ENCODE measurements around the gene FAM9C. TPM values are rescaled to one million over a fixed set of nuclear protein-coding genes. Genes with fewer than 3 reads are reported as not detected.

Gene FAM9C
- total RNA-seq, 1 donor from 2014 or later = under 0.01 TPM

DNA sequence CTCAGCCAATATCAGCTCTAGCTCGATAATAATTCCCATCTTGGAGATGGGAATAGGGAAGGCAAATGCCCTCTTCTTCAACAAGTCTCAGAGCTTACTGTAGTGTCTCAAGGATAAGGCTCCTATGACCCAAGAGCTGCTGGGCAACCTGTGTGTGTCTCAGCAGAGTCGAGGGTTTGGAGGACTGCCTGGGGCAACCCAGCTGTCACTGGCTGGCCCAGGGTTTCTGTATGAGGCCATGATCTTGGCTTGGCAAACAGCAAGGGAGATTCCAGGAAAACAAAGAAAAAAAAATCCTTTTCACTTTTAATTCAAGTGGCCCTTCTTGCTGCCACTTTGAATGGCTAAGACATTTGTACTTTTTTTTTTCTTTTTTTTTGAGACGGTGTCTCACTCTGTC is 35.1 kb downstream of the FAM9C start:
- Histone ChIP-seq H3K4me1 (ENCODE audit: control insufficient read depth in 3 of 3, insufficient read depth in 3 of 3, low read length in 3 of 3) (no peaks in the 10 kb centered on the region), H3K9ac (ENCODE audit: low read depth in 1 of 3, low read length in 3 of 3) (no peak overlapping the region), H3K27me3 (ENCODE audit: control insufficient read depth in 3 of 3, insufficient read depth in 3 of 3, low read length in 3 of 3) (no peaks in the 10 kb centered on the region), H3K9me3 (ENCODE audit: control insufficient read depth in 3 of 3, low read length in 3 of 3) (no peaks in the 10 kb centered on the region), H3K4me3 (ENCODE audit: low read length in 3 of 3) (no peak overlapping the region), H3K36me3 (ENCODE audit: control insufficient read depth in 3 of 3, insufficient read depth in 3 of 3, low read length in 3 of 3) (no peaks in the 10 kb centered on the region), H3K27ac (ENCODE audit: low read depth, low read length) (no peak overlapping the region)

- Histone ChIP-seq H3K9me3 (ENCODE audit: control insufficient read depth in 3 of 3, low read length in 3 of 3) (no peaks in the 10 kb centered on the region), H3K36me3 (ENCODE audit: control insufficient read depth in 3 of 3, insufficient read depth in 3 of 3, low read length in 3 of 3) (no peaks in the 10 kb centered on the region), H3K9ac (ENCODE audit: low read depth in 1 of 3, low read length in 3 of 3) (no peak overlapping the region), H3K4me3 (ENCODE audit: low read length in 3 of 3) (no peak overlapping the region), H3K4me1 (ENCODE audit: control insufficient read depth in 3 of 3, insufficient read depth in 3 of 3, low read length in 3 of 3) (no peaks in the 10 kb centered on the region), H3K27me3 (ENCODE audit: control insufficient read depth in 3 of 3, insufficient read depth in 3 of 3, low read length in 3 of 3) (no peaks in the 10 kb centered on the region), H3K27ac (ENCODE audit: low read depth, low read length) (no peak overlapping the region)
These were observed 35.6 kb downstream of the FAM9C start for GRCh38 chrX:13008851-13009250.

DNA sequence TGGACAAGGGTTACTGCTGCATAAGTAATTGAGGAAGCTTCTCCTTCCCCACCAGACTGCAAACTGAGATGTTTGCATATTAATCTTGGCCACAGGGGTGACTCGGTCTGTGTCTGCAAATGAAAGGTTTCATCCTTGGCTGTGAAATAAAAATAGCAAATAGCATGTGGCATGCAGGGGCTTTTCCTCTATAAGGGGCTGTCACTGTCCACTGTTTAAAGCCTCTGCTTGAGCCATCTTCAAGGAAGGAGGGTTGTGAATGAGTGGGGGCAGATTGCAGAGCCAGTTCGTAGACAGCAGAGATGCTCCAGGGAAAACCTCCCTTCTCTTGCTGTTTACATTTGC is 36.3 kb downstream of the FAM9C start:
- Histone ChIP-seq H3K9ac (ENCODE audit: low read depth in 1 of 3, low read length in 3 of 3) (no peak overlapping the region), H3K9me3 (ENCODE audit: control insufficient read depth in 3 of 3, low read length in 3 of 3) (no peaks in the 10 kb centered on the region), H3K36me3 (ENCODE audit: control insufficient read depth in 3 of 3, insufficient read depth in 3 of 3, low read length in 3 of 3) (no peaks in the 10 kb centered on the region), H3K27me3 (ENCODE audit: control insufficient read depth in 3 of 3, insufficient read depth in 3 of 3, low read length in 3 of 3) (no peaks in the 10 kb centered on the region), H3K4me3 (ENCODE audit: low read length in 3 of 3) (no peak overlapping the region), H3K4me1 (ENCODE audit: control insufficient read depth in 3 of 3, insufficient read depth in 3 of 3, low read length in 3 of 3) (no peaks in the 10 kb centered on the region), H3K27ac (ENCODE audit: low read depth, low read length) (no peak overlapping the region)

DNA sequence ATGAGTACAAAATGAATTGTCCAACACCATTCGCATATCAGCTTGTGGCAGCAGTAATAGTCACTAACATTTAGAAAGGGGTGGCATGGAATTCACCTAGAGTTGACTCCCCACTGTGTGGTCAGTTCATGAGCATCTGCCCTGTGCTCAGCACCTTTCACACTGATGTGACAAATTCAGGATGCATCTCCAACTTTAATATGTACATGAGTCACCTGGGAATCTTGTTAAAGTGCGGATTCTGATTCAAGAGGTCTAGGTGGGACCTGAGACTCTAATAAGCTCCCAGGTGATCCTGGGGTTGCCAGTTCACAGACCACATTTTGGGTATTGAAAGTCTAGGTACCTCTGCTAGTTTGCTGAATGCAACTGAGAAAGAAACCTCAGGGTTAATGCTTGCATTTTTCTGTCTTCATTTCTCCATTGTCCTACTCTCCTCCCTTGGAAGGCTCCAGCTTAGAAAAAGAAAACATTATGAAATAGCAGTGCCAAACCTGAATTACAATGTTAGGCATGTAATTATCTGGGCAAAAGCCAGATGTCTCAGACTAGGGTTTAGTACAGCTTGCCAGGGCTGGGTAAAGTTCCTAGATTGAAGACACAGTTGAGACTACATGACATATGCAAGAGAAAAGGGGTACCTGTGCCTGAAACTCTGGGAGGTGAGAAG is 36.8 kb downstream of the FAM9C start:
- H3K4me1 ChIP-seq (ENCODE audit: control insufficient read depth in 3 of 3, insufficient read depth in 3 of 3, low read length in 3 of 3) = no peaks in the 10 kb centered on the region
- no peak overlapping the region for H3K27ac ChIP-seq (ENCODE audit: low read depth, low read length)
- H3K27me3 ChIP-seq (ENCODE audit: control insufficient read depth in 3 of 3, insufficient read depth in 3 of 3, low read length in 3 of 3) = no peaks in the 10 kb centered on the region
- H3K9ac ChIP-seq (ENCODE audit: low read depth in 1 of 3, low read length in 3 of 3) = no peak overlapping the region
- no peak overlapping the region for H3K4me3 ChIP-seq (ENCODE audit: low read length in 3 of 3)
- no peaks in the 10 kb centered on the region for H3K9me3 ChIP-seq (ENCODE audit: control insufficient read depth in 3 of 3, low read length in 3 of 3)
- no peaks in the 10 kb centered on the region for H3K36me3 ChIP-seq (ENCODE audit: control insufficient read depth in 3 of 3, insufficient read depth in 3 of 3, low read length in 3 of 3)

DNA sequence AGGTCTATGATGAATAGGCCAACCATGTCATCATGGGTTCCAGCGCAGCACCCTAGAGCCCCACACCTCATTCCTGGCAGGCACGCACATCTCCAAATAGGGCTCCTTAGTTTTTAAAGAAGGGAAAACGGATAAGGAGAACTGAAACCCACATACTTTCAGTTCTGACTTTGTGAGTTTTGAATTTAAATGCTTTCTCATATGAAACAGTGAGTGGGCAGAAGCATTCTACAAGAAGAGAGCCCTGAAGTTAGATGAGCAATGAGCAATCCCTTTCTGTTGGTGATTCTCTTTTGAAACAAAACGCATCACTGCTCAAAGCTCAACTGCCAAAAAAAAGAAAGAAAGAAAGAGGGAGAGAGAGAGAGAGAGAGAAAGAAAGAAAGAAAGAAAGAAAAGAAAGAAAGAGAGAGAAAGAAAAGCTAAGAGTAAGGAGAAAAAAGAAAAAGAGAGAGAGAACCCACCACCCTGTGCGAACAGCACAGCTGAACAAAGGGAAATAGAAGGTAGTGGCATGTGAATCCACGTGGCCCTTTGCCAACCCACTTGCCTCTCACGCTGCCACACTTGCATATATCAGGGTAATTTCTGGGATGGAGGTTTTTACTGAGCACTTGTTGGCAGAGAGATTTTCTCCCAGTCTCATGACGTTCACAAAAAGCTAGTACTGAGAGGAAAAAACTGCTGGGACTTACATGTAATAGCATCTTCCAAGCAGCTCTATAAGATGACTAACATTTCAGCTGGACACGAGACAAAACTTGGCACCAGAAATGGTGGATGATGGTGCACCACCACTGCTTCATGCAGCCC is 38.6 kb downstream of the FAM9C start:
- Histone ChIP-seq H3K4me3 (ENCODE audit: low read length in 3 of 3) (no peak overlapping the region), H3K9me3 (ENCODE audit: control insufficient read depth in 3 of 3, low read length in 3 of 3) (no peaks in the 10 kb centered on the region), H3K36me3 (ENCODE audit: control insufficient read depth in 3 of 3, insufficient read depth in 3 of 3, low read length in 3 of 3) (no peaks in the 10 kb centered on the region), H3K4me1 (ENCODE audit: control insufficient read depth in 3 of 3, insufficient read depth in 3 of 3, low read length in 3 of 3) (no peaks in the 10 kb centered on the region), H3K9ac (ENCODE audit: low read depth in 1 of 3, low read length in 3 of 3) (no peak overlapping the region), H3K27ac (ENCODE audit: low read depth, low read length) (no peak overlapping the region), H3K27me3 (ENCODE audit: control insufficient read depth in 3 of 3, insufficient read depth in 3 of 3, low read length in 3 of 3) (no peaks in the 10 kb centered on the region)

DNA sequence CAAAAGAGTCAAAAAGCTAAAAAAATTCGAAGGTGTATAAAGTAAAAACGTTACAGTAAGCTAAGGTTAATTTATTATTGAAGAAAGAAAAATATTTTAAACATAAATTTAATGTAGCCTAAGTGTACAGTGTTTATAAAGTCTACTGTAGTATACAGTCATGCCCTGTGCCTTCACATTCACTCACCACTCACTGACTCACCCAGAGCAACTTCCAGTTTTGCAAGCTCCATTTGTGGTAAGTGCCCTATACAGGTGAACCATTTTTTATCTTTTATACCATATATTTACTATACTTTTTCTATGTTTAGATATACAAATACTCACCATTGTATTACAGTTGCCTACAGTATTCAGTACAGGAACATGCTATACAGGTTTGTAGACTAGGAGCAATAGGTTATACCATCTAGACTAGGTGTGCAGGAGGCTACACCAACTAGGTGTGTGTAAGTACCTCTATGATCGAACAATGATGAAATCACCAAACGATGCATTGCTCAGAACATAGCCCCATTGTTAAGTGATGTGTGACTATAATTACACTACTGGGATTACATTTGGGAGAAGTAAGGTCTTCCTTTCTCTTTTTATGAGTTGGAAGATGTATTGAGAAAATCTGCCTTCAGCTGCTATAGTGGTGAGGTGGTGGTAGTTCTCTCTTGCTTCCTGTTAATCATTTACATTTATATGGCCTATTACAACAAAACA is 42.3 kb downstream of the FAM9C start:
- Histone ChIP-seq H3K36me3 (ENCODE audit: control insufficient read depth in 3 of 3, insufficient read depth in 3 of 3, low read length in 3 of 3) (no peaks in the 10 kb centered on the region), H3K4me3 (ENCODE audit: low read length in 3 of 3) (no peak overlapping the region), H3K4me1 (ENCODE audit: control insufficient read depth in 3 of 3, insufficient read depth in 3 of 3, low read length in 3 of 3) (no peaks in the 10 kb centered on the region), H3K27ac (ENCODE audit: low read depth, low read length) (no peak overlapping the region), H3K9ac (ENCODE audit: low read depth in 1 of 3, low read length in 3 of 3) (no peak overlapping the region), H3K27me3 (ENCODE audit: control insufficient read depth in 3 of 3, insufficient read depth in 3 of 3, low read length in 3 of 3) (no peaks in the 10 kb centered on the region), H3K9me3 (ENCODE audit: control insufficient read depth in 3 of 3, low read length in 3 of 3) (no peaks in the 10 kb centered on the region)

DNA sequence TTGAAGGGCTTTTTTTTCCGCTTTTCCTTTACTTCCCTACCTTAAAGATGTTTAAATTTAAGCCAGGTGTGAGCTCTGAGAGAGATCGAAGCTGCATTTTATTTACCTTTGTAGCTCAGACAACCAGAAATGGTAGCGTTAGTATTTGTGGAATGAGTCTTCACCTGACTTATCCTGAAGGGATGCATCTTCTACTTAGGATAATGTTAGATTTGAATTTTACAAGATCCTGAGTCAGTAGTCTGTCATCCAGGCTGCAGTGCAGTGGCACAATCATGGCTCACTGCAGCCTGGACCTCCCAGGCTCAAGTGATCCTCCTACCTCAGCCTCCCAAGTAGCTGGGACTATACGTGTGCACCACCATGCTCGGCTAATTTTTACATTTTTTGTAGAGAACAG is 43.3 kb downstream of the FAM9C start:
- Histone ChIP-seq H3K36me3 (ENCODE audit: control insufficient read depth in 3 of 3, insufficient read depth in 3 of 3, low read length in 3 of 3) (no peaks in the 10 kb centered on the region), H3K4me3 (ENCODE audit: low read length in 3 of 3) (no peak overlapping the region), H3K27me3 (ENCODE audit: control insufficient read depth in 3 of 3, insufficient read depth in 3 of 3, low read length in 3 of 3) (peaks cover 0 to 1% (median 0%) of the 10 kb centered on the region in 3 donors), H3K9ac (ENCODE audit: low read depth in 1 of 3, low read length in 3 of 3) (no peak overlapping the region), H3K4me1 (ENCODE audit: control insufficient read depth in 3 of 3, insufficient read depth in 3 of 3, low read length in 3 of 3) (no peaks in the 10 kb centered on the region), H3K27ac (ENCODE audit: low read depth, low read length) (no peak overlapping the region), H3K9me3 (ENCODE audit: control insufficient read depth in 3 of 3, low read length in 3 of 3) (no peaks in the 10 kb centered on the region)

- Histone ChIP-seq H3K27ac (ENCODE audit: low read depth, low read length) (peak overlapping the region; percentile 36), H3K9ac (ENCODE audit: low read depth in 1 of 3, low read length in 3 of 3) (no peak overlapping the region), H3K27me3 (ENCODE audit: control insufficient read depth in 3 of 3, insufficient read depth in 3 of 3, low read length in 3 of 3) (peaks cover 0 to 3% (median 0%) of the 10 kb centered on the region in 3 donors), H3K36me3 (ENCODE audit: control insufficient read depth in 3 of 3, insufficient read depth in 3 of 3, low read length in 3 of 3) (no peaks in the 10 kb centered on the region), H3K4me3 (ENCODE audit: low read length in 3 of 3) (no peak overlapping the region), H3K4me1 (ENCODE audit: control insufficient read depth in 3 of 3, insufficient read depth in 3 of 3, low read length in 3 of 3) (no peaks in the 10 kb centered on the region), H3K9me3 (ENCODE audit: control insufficient read depth in 3 of 3, low read length in 3 of 3) (no peaks in the 10 kb centered on the region)
These were observed 44.1 kb downstream of the FAM9C start for GRCh38 chrX:13000301-13000811.

- Histone ChIP-seq H3K4me3 (ENCODE audit: low read length in 3 of 3) (no peak overlapping the region), H3K36me3 (ENCODE audit: control insufficient read depth in 3 of 3, insufficient read depth in 3 of 3, low read length in 3 of 3) (no peaks in the 10 kb centered on the region), H3K9ac (ENCODE audit: low read depth in 1 of 3, low read length in 3 of 3) (no peak overlapping the region), H3K27me3 (ENCODE audit: control insufficient read depth in 3 of 3, insufficient read depth in 3 of 3, low read length in 3 of 3) (peaks cover 0 to 3% (median 0%) of the 10 kb centered on the region in 3 donors), H3K27ac (ENCODE audit: low read depth, low read length) (peak overlapping the region; percentile 36), H3K4me1 (ENCODE audit: control insufficient read depth in 3 of 3, insufficient read depth in 3 of 3, low read length in 3 of 3) (no peaks in the 10 kb centered on the region), H3K9me3 (ENCODE audit: control insufficient read depth in 3 of 3, low read length in 3 of 3) (no peaks in the 10 kb centered on the region)
These were observed 45.0 kb downstream of the FAM9C start for GRCh38 chrX:12999422-12999821.

Measured in skeletal muscle tissue (tissue), 4 donors.